Measurements from ENCODE around the gene GTF3C4.
A peak's percentile ranks its signal among the peaks of the same experiment; 100 is the strongest.

The GTF3C4 gene

GRCh38 chr9:132647806-132648205 is 22.5 kb upstream of the GTF3C4 start:
- no peak for DNase-seq

- DNase-seq = no peak
Observed at GRCh38 chr9:132648283-132648682, 22.0 kb upstream of the GTF3C4 start.

GRCh38 chr9:132648685-132649084 is 21.6 kb upstream of the GTF3C4 start:
- DNase-seq = no peak

GRCh38 chr9:132651259-132651658 is 19.0 kb upstream of the GTF3C4 start:
- DNase-seq = no peak

- DNase-seq = no peak
Observed at GRCh38 chr9:132656299-132656698, 14.0 kb upstream of the GTF3C4 start.

GRCh38 chr9:132662152-132662945 is 7.9 kb upstream of the GTF3C4 start:
- DNase-seq = no peak

- DNase-seq = no peak
Observed at GRCh38 chr9:132663117-132663516, 7.1 kb upstream of the GTF3C4 start.

- DNase-seq = no peak
Observed at GRCh38 chr9:132663851-132664250, 6.4 kb upstream of the GTF3C4 start.

- DNase-seq = no peak
Observed at GRCh38 chr9:132669319-132669697, 956 bp upstream of the GTF3C4 start.

- DNase-seq = peak; percentile 92
Observed at GRCh38 chr9:132669698-132670456, 387 bp upstream of the GTF3C4 start, which contains the start of gene DDX31. DDX31 (minus strand) TSS chr9:132669983; CDS start chr9:132669934, 49 bp downstream.

GRCh38 chr9:132671620-132672412 is 1.6 kb downstream of the GTF3C4 start:
- DNase-seq = no peak

- no peak for DNase-seq
Observed at GRCh38 chr9:132672413-132672690, 2.1 kb downstream of the GTF3C4 start.

GRCh38 chr9:132673355-132673754 is 3.1 kb downstream of the GTF3C4 start:
- DNase-seq = no peak

GRCh38 chr9:132674485-132674884 is 4.2 kb downstream of the GTF3C4 start:
- DNase-seq = no peak

GRCh38 chr9:132677976-132678375 is 7.7 kb downstream of the GTF3C4 start:
- DNase-seq = no peak

- no peak for DNase-seq
Observed at GRCh38 chr9:132679946-132680625, 9.8 kb downstream of the GTF3C4 start.

- no peak for DNase-seq
Observed at GRCh38 chr9:132681561-132681960, 11.3 kb downstream of the GTF3C4 start.

- DNase-seq = no peak
Observed at GRCh38 chr9:132683873-132684272, 13.6 kb downstream of the GTF3C4 start.

- no peak for DNase-seq
Observed at GRCh38 chr9:132690696-132691095, 20.4 kb downstream of the GTF3C4 start.

- DNase-seq = no peak
Observed at GRCh38 chr9:132694144-132694543, 23.9 kb downstream of the GTF3C4 start.

- DNase-seq = no peak
Observed at GRCh38 chr9:132697230-132697629, 27.0 kb downstream of the GTF3C4 start.

- DNase-seq = no peak
Observed at GRCh38 chr9:132698989-132699388, 28.7 kb downstream of the GTF3C4 start.

- no peak for DNase-seq
Observed at GRCh38 chr9:132699956-132700355, 29.7 kb downstream of the GTF3C4 start.
